GM19023 (cell line): ENCODE results near the gene NOP16.

Experiments
- ATAC-seq: cut with Tn5 transposase; IDR thresholded peaks from one replicate; pipeline ENCODE4 v1.9.1; 2021; ENCODE audit warnings: mild to moderate bottlenecking, moderate library complexity; ENCODE audit not compliant: unreplicated experiment

NOP16 gene

DNA sequence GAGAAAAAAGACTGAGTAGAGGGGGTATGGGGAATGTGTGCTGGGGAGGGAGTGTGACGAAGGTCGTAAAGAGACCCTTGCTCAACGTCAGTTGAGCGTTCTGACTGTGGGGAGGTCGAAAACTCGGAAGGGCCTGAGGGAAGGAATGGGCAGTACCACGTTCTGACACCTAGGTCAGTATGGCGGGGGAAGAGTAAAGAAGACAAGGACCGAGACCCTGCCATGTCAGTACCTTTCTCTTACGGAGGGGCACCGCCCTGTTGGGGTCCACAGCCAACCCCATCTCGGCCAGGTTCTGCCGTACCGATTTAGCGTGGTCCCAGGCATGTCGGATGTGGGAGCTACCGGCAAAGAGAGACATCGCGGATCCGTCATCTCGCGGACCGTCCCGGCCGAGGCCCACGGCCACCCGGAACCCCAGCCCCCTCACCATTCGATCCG is 375 bp downstream of the NOP16 start:
- no peak for ATAC-seq

DNA sequence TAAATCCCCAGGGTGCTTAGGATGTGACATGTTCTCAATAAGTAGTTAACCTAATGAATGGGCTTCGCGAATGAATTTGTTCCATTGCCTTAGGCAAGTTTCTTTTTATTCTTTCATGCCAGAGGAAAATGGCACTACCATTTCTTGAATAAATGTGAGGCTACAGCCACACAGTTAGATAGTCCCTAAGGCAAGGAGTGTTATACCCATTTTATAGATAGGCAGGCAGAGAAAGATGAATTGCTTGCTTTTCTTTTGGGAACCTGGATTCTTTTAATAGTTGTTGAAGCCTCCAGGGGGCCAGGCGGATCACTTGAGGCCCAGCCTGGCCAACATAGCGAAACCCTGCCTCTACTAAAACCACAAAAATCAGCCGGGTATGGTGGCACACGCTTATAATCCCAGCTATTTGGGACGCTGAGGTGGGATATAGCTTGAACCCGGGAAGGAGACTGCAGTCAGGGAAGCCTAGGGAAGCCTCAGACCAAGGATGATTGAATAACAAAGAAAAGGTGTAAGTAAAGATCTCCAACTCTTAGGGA is 943 bp downstream of the NOP16 start:
- no peak for ATAC-seq

DNA sequence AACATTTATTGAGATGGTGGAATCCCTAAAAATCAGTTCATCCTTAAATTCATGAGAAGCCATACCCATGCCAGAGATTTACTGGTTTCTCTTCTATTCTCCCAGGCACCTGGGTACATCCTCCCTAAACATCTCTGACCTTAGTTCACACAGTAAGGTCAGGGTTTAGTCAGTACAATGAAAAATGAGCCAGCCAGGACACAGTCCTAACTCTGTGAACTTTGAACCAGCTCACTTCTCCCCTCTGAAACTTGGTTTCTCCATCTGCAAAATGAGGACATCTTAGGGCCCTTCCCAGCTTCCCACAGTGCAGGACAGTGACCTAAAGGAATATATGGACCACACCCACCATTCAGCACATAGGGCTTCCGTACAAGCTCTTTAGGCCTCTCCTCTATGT is 1.9 kb downstream of the NOP16 start:
- no peak for ATAC-seq

DNA sequence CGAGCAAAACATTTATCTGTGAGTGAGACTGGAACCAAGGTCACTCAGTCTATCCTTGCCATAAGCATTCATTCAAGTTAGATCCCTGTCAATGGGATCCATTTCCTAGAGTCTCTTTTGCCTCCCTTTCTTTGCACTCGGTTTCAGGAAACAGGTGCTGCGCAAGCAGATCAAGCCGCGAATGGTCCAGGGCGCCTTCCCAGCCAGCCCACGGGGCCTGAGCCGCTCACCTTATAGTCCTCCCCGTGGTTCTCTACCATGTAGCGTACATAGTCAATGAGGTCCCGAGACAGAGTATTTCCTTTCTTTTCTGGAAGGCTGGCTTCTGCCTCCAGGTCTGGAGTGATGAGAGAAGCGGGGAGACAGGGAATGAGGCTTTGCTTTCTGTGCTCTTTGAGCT is 3.4 kb downstream of the NOP16 start:
- no peak for ATAC-seq

DNA sequence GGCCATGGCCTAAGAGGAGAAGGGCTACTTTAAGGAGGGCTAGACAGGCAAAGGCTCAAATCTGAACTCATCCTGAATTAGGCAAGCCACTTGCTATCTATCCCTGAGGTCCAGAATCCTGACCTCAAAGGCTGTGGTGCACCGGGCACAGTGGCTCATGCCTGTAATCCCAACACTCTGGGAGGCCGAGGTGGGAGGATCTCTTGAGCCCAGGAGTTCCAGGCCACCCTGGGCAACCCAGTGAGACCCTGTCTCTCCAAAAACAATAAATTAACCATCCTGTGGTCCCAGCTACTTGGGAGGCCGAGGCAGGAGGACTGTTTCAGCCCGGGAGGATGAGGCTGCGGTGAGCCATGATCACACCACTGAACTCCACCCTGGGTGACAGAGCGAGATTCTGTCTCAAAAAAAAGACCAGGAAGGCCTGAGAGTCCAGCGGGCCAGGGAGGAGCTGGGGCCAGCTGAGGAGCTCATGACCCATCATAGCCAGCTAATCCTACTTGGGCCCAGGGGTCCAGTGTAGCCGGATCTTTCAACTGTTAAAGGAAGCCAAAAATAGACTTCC is 4.0 kb downstream of the NOP16 start:
- no peak for ATAC-seq

DNA sequence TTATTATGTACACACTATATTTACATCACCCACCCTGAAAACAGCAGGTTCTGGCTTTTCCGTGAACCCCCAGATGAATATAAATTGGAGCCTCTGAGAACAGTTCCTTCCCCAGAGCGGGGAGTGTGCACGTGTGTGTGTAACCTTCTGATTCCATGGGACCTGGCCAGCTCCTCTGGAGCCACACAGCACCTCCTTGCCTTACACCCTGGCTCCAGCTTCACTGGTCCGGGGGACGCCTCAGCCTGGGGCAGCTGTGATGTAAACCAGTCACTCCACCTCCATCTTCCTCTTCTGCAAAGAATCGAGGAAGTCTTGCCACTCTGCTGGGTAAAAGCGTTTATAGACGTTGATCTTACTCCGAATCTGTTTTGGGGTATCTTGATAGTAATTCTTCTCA is 4.4 kb downstream of the NOP16 start:
- no peak for ATAC-seq

DNA sequence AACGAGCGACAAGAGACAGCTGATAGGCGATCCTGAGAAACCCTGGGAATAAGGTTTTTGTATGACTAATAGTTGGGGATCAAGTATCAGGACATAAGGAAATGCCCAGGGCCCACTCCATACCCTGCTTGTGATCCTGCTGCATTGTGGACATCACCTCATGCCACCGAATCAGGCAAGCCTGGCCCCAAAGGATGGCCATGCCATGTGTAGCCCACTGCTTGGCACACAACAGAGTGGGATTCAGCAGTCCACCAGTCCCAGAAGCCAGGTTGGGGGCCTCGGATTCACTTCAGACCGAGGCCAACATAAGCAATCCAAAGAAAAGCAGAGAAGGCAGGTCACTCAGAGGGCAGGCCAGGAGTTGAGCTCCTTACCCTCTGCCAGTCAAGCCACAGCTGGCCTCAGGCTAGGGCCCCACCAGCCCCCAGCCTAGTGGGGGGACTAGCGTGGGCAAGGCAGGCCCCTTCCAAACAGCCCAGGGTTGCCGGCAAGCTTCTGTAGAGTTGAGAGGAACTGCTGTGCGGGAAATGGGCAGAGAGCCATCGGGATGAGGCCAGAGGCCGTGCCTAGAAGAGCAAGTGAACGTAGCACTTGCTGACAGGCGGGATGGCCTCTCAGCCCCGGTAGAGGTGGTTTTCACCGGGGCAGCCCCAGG is 5.0 kb downstream of the NOP16 start:
- ATAC-seq = no peak

DNA sequence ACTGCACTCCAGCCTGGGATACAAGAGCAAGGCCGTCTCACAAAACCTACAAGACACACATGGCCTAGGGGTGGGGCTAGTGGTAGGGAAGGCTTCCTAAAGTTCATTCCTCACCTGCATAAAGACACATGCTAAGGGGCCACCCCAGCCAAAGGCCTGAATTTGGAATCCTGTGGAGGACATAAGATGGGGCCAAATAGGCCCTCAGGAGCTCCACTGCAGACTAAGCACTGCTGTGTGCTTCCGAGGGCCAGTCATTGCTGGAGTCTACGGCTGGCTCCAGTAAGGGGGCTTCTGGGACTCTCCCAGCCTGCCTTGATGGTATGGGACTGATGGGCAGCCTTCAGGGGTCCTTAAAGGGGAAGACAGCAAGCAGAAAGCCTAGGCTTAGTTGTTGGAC is 5.7 kb downstream of the NOP16 start:
- ATAC-seq = no peak

DNA sequence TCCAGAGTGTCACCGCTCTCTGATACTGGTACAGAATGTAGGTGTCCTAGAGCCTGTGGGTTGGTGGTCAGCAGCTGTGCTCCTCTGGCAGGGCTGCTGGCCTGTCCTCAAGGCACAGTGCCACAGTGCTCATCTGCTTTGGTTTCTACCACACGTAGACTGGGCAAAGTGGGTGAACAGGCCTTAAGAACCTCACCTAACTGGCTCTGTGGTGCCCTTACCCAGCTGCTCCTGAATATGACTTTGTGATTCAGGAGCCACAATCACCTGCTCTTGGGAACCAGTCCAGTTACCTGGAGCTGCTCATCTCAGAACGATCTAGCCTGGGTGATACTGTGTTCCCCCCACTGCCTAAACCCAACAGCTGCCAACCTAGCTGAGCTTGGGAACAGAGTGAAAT is 6.4 kb downstream of the NOP16 start:
- no peak for ATAC-seq

DNA sequence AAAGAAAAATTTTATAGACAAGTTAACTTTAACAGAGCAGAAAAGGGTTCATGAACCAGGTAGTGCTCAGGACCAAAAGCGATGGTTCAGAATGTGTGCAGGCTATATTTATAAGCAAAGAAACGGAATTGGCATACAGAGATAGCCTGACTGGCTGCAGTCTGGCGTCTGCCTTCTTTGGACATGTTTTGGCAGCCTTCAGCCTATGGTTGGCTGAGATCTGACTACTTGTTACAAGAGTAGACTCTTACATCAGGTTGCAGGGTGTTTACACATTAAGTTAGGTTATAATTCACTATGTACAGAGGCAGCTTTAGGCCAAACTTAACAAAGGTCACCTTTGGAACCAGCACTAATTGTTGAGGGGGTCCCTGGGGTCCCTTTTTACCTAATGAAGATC is 7.0 kb downstream of the NOP16 start:
- ATAC-seq = no peak

DNA sequence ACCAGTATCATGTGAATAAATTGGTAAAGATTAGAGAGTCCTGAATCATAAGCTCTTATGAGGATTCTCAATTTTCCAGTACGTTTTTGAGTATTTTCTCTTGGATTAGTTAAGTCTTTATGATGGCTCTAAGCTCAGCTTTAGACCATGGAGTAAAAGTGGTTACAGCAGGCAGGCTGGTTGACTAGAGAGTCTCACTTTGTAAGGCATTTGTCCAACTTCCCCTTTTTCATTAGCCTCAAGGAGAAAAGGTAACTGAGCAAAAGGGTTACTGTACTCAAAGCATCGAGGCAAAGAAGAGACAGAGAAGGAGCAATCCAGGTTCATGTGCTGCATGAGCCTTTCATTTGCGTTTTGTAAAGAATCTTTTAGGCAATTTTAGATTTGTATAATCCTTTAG is 8.5 kb downstream of the NOP16 start:
- ATAC-seq = no peak

DNA sequence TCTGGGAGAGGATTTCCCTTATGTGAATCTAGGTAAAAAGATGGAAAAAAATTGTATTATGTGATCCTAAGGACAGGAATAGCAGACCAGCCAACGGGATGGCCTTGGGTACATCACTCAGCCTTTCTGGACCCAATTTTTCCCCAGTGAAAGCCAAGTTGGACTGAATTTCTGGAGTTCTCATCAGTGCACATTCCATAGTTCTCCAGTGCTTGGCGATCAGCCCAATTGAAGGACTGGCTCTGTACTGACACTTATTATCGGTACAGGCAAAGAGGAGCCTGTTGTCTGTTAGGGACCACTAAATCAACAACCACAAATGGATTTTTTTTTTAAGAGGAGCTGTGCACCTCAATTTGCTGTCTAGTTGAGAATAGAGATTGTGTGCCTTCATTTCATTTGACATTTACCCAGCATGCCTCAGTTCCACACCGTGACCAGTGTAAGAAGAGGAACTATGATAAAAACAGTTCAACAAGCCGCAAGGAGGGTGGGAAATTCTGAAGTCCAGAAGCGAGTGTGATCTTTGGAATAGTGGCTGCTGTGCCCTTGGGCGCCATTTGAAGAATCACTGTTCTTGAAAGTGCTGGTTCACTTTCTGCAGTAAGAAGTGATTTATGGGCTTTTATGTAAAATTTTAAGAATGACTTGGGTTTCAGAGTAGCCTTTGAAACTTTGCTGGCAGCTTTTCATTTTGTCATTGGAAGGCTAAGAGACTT is 15.1 kb downstream of the NOP16 start:
- no peak for ATAC-seq

DNA sequence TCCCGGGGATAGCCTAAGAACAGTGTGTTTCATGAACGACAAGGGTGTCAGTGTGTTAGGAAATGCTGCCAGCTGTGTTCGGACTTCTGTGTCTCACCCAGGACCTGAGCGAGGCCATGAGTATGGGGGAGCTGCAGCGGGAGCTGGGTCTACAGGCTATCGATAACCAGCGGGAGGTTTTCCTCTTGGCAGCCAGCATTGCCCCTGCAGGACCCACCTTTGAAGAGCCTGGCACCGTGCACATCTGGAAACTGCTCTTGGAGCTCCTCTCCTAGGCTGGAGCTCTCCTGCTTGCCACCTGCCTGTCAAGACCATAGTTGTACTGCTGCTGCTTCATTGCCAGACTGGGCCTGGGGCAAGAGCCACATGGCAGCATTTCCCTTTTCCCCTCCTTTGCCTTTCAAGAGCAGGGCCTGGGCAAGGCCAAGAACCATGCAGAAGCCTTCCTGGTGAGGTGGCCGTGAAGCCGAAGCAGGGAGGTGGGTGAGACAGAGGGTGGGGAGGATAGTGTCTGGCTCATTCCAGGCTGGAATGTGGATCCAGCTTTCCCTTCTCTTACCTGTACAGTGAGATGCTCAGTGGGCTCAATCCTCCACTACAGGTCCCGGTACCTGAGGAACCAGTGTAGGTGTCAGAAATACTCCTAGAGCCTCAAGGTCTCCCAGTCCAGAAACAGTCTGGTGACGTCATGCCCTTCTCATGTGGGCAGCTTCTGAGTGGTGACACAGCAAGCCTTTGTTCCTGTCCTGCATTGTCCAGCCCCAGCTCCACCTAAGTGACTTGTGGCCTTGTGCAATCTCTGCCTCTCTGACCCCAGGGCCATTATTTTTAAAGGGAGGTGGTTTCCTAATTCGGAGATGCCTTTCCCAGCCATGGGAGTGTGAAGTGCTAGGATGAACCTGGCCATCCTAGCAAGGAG is 16.5 kb downstream of the NOP16 start:
- no peak for ATAC-seq

DNA sequence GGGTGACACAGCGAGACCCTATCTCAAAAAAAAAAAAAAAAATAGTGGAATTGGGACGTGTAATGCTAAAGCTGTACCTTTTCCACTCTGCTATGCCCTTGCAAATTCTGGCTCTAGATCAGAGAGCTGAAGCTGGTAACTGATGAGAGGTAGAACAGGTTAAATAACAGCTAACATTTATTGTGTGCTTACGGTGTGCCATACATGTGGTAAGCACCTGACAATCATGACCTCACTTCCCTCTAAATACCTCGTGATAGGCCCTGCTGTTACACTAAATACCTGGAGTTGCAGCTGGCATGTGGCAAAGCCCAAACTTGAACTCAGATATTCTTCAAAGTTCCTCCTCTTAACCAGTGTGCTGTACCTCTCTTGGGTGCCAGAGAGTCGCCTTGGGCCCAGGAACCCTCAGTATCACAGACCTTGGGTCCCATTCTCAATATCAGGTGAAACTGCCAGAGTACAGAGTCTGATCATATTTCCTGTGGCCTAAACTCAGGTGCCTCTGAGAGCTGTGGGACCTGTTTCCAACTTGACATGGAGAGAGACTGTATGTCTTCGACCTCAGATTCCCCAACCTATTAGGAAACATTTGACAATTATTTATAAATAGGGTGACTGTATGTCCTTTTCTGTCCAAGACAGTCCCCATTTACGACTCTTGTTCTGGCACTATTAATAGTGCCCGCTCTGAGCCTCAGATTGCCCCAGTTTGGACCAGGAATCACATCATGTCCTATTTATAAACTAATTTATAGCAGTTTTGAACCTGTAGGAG is 18.3 kb downstream of the NOP16 start:
- no peak for ATAC-seq

DNA sequence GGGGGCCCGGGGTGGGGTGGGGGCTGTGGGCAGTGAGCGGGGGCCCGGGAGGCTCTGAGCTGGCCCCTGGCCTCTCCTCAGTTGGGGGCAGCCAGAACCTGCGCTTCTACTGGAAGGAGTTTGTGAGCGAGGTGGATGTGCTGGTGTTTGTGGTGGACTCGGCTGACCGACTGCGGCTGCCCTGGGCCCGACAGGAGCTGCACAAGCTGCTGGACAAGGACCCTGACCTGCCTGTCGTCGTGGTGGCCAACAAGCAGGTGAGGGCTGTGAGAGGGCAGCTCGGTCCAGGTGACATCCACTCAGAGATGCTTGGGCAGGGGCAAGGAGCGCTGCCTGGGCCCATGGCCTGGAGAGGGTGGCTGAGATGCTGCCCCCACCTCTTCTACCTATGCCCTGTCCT is 19.7 kb downstream of the NOP16 start:
- no peak for ATAC-seq

DNA sequence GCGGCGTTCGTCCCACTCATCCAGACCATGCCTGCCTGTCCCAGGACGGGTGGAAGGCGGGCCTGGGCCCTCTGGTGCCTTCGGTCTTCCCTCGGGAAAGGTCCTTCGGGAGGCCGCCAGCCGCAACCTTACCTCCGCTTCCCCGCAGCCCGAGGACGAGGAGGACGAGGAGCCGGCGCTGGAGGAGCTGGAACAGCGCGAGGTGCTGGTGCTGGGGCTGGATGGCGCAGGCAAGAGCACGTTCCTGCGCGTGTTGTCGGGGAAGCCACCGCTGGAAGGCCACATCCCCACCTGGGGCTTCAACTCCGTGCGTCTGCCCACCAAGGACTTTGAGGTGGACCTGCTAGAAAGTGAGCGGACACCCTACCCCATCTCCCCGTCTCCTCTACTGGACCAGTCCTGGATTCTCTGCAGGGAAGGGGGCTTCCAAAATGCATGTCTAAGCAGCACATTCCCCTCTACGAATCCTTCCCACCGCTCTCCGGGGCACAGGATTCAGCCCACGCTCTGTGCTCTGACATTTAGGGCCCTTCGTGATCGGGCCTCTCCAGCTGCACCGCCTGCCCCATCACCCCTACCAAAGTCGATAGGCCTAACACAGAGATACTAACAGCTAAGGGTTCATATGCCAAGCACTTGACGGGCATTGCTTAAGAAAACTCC is 22.0 kb downstream of the NOP16 start:
- ATAC-seq = no peak

DNA sequence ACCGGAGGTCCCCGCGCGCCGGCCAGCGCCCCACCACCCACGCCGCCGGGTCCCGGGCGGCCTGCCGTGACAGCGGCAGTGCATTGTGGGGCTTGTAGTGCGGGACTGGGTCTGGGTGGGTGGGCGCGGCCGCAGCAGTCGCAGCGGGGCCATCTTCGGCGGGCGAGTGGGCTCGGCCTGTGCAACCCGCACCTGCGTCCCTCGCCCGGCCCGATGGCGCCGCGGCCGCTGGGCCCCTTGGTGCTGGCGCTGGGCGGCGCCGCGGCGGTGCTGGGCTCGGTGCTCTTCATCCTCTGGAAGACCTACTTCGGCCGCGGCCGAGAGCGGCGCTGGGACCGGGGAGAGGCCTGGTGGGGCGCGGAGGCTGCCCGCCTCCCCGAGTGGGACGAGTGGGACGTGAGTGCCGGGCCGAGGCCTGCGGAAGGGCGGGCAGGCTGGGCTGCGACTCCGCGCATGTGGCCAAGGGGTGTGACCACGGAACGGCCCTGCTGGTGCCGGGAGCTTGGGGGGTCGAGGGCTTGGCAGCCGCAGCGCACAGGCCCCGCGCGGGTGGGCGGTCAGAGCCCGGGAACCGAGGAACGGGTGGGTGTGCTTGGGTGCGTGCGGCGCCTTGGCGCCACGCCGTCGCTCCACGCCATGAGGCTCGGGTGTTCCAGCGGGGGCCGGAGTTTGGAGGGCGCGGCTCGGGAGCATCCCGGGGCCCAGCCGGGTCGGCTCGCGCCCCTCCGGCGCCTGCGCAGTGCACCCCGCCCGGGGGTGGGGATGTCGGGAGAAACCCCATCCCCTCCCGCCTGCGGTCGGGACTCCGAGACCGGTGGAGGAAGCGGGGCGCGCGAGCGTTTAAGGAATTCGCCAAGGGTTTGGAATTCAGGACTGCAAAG is 22.8 kb downstream of the NOP16 start, which contains the start of gene ARL10:
ARL10 (plus strand) TSS at position 137 of the 881 bp plus-strand sequence; CDS start at position 214, 77 bp downstream.
- ATAC-seq = peak; percentile 37

DNA sequence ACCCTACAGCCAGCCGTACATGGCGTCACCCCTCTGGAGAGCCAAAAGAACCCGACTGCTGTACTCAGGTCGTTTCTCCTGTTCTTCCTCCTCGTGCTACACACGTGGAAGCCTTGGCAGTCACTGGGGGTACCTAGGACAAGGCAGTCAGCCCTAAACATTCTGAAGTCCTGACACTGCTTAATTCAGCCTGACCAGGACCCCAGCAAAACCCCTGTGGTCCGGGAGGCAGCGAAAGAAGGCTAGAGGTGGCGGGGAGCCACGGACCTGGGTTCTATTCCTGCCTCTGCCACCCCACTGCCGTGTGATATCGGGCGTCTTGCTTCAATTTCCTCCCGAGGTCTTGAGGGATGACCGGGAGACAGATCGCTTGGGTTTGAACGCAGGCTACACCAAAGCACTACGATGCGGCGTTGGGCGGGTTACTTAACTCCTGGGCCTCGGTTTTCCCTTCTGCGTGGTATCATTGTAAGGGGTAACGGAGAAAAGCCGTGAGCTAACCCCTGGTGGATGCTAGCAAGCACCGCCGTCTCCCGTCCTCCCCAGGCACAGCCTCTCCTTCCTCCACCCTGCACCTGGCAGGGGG is 23.5 kb downstream of the NOP16 start:
- ATAC-seq = no peak

DNA sequence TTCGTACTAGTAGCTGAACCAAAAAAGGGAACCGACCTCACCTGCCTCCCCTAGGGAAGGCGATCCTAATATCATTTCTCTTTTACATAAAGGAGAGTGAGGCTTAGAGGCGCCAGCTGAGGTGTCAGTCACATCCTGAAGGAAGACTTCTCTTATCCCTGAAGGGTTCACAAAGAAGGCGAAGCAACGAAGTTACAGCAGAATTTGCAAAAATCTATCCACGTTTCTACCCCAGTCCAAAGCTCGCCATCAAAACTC is 26.2 kb downstream of the NOP16 start:
- no peak for ATAC-seq
